ENCODE data around the gene FUT4.
"Not testable (repeated sequence)": the region's sequence is repeated elsewhere in the genome, so short reads cannot be mapped to it uniquely, and the experiment has no call there.

The FUT4 gene

GRCh38 chr11:94563848-94564467 is 20.2 kb downstream of the FUT4 start:
- FAIRE-seq = no peak
- no peak for TF ChIP-seq POLR2A (IDR thresholded peaks at IDR 0.05; ENCODE audit: low read depth, low read length)
- DNase-seq (ENCODE audit: insufficient read length, low spot score) = no peak

GRCh38 chr11:94567181-94567670 is 23.5 kb downstream of the FUT4 start, which contains the start of gene PIWIL4:
Gene PIWIL4, plus strand, starts transcription at chr11:94567368. Its CDS starts 151 bp downstream, at chr11:94567519.
- TF ChIP-seq POLR2A (IDR thresholded peaks at IDR 0.05; ENCODE audit: low read depth, low read length) = no peak
- FAIRE-seq = no peak
- no peak for DNase-seq (ENCODE audit: insufficient read length, low spot score)

- no peak for FAIRE-seq
- no peak for TF ChIP-seq POLR2A (IDR thresholded peaks at IDR 0.05; ENCODE audit: low read depth, low read length)
- no peak for DNase-seq (ENCODE audit: insufficient read length, low spot score)
Observed at GRCh38 chr11:94568200-94568599, 24.5 kb downstream of the FUT4 start.

GRCh38 chr11:94568717-94569116 is 25.0 kb downstream of the FUT4 start:
- DNase-seq (ENCODE audit: insufficient read length, low spot score) (no peak), FAIRE-seq (no peak)
- no peak for TF ChIP-seq POLR2A (IDR thresholded peaks at IDR 0.05; ENCODE audit: low read depth, low read length)

- not testable (repeated sequence) for DNase-seq (ENCODE audit: insufficient read length, low spot score); FAIRE-seq
Observed at GRCh38 chr11:94572975-94573374, 29.3 kb downstream of the FUT4 start.

GRCh38 chr11:94574193-94574961 is 30.7 kb downstream of the FUT4 start:
- FAIRE-seq = no peak
- DNase-seq (ENCODE audit: insufficient read length, low spot score) = no peak
- no peak for TF ChIP-seq POLR2A (IDR thresholded peaks at IDR 0.05; ENCODE audit: low read depth, low read length)

- no peak for TF ChIP-seq POLR2A (IDR thresholded peaks at IDR 0.05; ENCODE audit: low read depth, low read length)
- FAIRE-seq = no peak
- no peak for DNase-seq (ENCODE audit: insufficient read length, low spot score)
Observed at GRCh38 chr11:94576306-94576705, 32.6 kb downstream of the FUT4 start.

- DNase-seq (ENCODE audit: insufficient read length, low spot score) (no peak), FAIRE-seq (no peak)
- no peak for TF ChIP-seq POLR2A (IDR thresholded peaks at IDR 0.05; ENCODE audit: low read depth, low read length)
Observed at GRCh38 chr11:94577841-94578240, 34.1 kb downstream of the FUT4 start.

GRCh38 chr11:94581926-94582325 is 38.2 kb downstream of the FUT4 start:
- no peak for TF ChIP-seq POLR2A (IDR thresholded peaks at IDR 0.05; ENCODE audit: low read depth, low read length)
- FAIRE-seq (no peak), DNase-seq (ENCODE audit: insufficient read length, low spot score) (no peak)

GRCh38 chr11:94583213-94583865 is 39.6 kb downstream of the FUT4 start:
- no peak for DNase-seq (ENCODE audit: insufficient read length, low spot score)
- no peak for TF ChIP-seq POLR2A (IDR thresholded peaks at IDR 0.05; ENCODE audit: low read depth, low read length)
- FAIRE-seq = no peak

- FAIRE-seq (no peak), DNase-seq (ENCODE audit: insufficient read length, low spot score) (no peak)
- TF ChIP-seq POLR2A (IDR thresholded peaks at IDR 0.05; ENCODE audit: low read depth, low read length) = no peak
Observed at GRCh38 chr11:94583866-94584500, 40.3 kb downstream of the FUT4 start.

- no peak for FAIRE-seq
- no peak for DNase-seq (ENCODE audit: insufficient read length, low spot score)
- no peak for TF ChIP-seq POLR2A (IDR thresholded peaks at IDR 0.05; ENCODE audit: low read depth, low read length)
Observed at GRCh38 chr11:94584978-94585377, 41.3 kb downstream of the FUT4 start.

GRCh38 chr11:94585399-94585798 is 41.7 kb downstream of the FUT4 start:
- no peak for FAIRE-seq

GRCh38 chr11:94586546-94586945 is 42.8 kb downstream of the FUT4 start:
- no peak for TF ChIP-seq POLR2A (IDR thresholded peaks at IDR 0.05; ENCODE audit: low read depth, low read length)
- no peak for FAIRE-seq
- no peak for DNase-seq (ENCODE audit: insufficient read length, low spot score)

More at GRCh38 chr11:94585399-94585798, 41.7 kb downstream of the FUT4 start:
- DNase-seq (ENCODE audit: insufficient read length, low spot score) = no peak
- TF ChIP-seq POLR2A (IDR thresholded peaks at IDR 0.05; ENCODE audit: low read depth, low read length) = no peak
